HCT116 (cell line): Measurements from ENCODE around the gene SPATS1. TPM values are rescaled to one million over a fixed set of nuclear protein-coding genes. Genes with fewer than 3 reads are reported as not detected.

Experiments
- ATAC-seq: fragments of 200-7000 bp; cut with Tn5 transposase; 2 replicates; pipeline ENCODE4 v1.9.1; 2020; ENCODE audit warnings: mild to moderate bottlenecking, moderate library complexity
- BruUV-seq: library from RNA; stranded (reverse); fragments of 400-500 nt; replicated peaks from 2 replicates; lab custom pipeline; 2021; lab: Mats Ljungman, UMichigan
- CTCF ChIA-PET: fragments of 300-600 bp; sonication (Branson Sonifier 250); formaldehyde crosslinking; loops from one replicate; lab custom pipeline; 2021; ENCODE audit warnings: antibody characterized with exemption; lab: Charles Lee
- POLR2A ChIA-PET: fragments of 300-600, 350-600 bp; sonication (Branson Sonifier 250); formaldehyde crosslinking; loops from one replicate; lab custom pipeline; 2021; ENCODE audit warnings: antibody characterized with exemption; lab: Charles Lee
- RAD21 ChIA-PET, 2 experiments: fragments of 300-600 bp; sonication (Branson Sonifier 250); formaldehyde crosslinking; loops; one replicate each; lab custom pipeline; 2023; ENCODE audit warnings: low total read pairs in 2 of 2; ENCODE audit not compliant: uncharacterized antibody in 2 of 2, unreplicated experiment in 2 of 2, low non-redundant PET in 1 of 2; lab: Charles Lee
- DNase-seq: peaks from one replicate; pipeline ENCODE4 v3.0.0-alpha.2; 2010; ENCODE audit warnings: low read depth, low spot score
- H2AFZ ChIP-seq: fragments of 200-600 bp; shearing (Covaris generic), sonication (generic); 2 replicates; pipeline ENCODE4 v1.6.1; 2017; ENCODE audit warnings: low read depth, mixed run types, mixed read lengths, antibody characterized with exemption, low read length; ENCODE audit not compliant: poor library complexity, severe bottlenecking
- H3K27ac ChIP-seq: 2 replicates; pipeline ENCODE4 v1.5.1; 2012; ENCODE audit warnings: low read depth, low read length
- H3K27me3 ChIP-seq: fragments of 200-600 bp; sonication (generic); 2 replicates; pipeline ENCODE4 v1.6.1; 2016; ENCODE audit warnings: mixed run types, low read length, mixed read lengths; ENCODE audit not compliant: insufficient read depth
- H3K36me3 ChIP-seq, 2 experiments: fragments of 200-500 bp in 1 of 2; fragments of 200-600 bp in 1 of 2; sonication (Bioruptor generic) in 1 of 2; sonication (generic) in 1 of 2; 2 replicates each; pipeline versions ENCODE4 v1.5.1 to v1.6.1; 2014 to 2016; ENCODE audit warnings: low read length in 2 of 2, inconsistent platforms in 1 of 2, mixed read lengths in 1 of 2, mixed run types in 1 of 2; ENCODE audit not compliant: insufficient read depth in 2 of 2, control insufficient read depth in 1 of 2
- H3K4me1 ChIP-seq, 2 experiments: fragments of 200-600 bp in 1 of 2; sonication (generic) in 1 of 2; 2 replicates each; pipeline versions ENCODE4 v1.5.1 to v1.6.1; 2012 to 2017; ENCODE audit warnings: low read length in 2 of 2, inconsistent platforms in 1 of 2, mild to moderate bottlenecking in 1 of 2, mixed read lengths in 1 of 2, mixed run types in 1 of 2, moderate library complexity in 1 of 2; ENCODE audit not compliant: insufficient read depth in 2 of 2, control insufficient read depth in 1 of 2
- H3K4me2 ChIP-seq: fragments of 200-600 bp; sonication (generic); 2 replicates; pipeline ENCODE4 v1.6.1; 2017; ENCODE audit warnings: mixed run types, low read length, mixed read lengths
- H3K4me3 ChIP-seq, 2 experiments: fragments of 200-600 bp in 1 of 2; sonication (generic) in 1 of 2; replicated peaks in 1 of 2; 2 replicates each; pipeline ENCODE4 v1.5.1; 2011 to 2016; ENCODE audit warnings: low read length in 2 of 2, control low read depth in 1 of 2, low read depth in 1 of 2, mild to moderate bottlenecking in 1 of 2, mixed read lengths in 1 of 2, mixed run types in 1 of 2
- H3K79me2 ChIP-seq: fragments of 200-600 bp; sonication (generic); 2 replicates; pipeline ENCODE4 v1.6.1; 2017; ENCODE audit warnings: mild to moderate bottlenecking, mixed run types, low read length, moderate library complexity, mixed read lengths; ENCODE audit not compliant: insufficient read depth
- H3K9ac ChIP-seq: fragments of 200-600 bp; sonication (generic); 2 replicates; pipeline ENCODE4 v1.6.1; 2016; ENCODE audit warnings: low read length, mixed read lengths
- H3K9me2 ChIP-seq: fragments of 200-600 bp; sonication (generic), shearing (Covaris generic); 2 replicates; pipeline ENCODE4 v1.6.1; 2017; ENCODE audit warnings: mixed run types, mild to moderate bottlenecking, moderate library complexity; ENCODE audit not compliant: insufficient read depth
- H3K9me3 ChIP-seq, 2 experiments: fragments of 200-500 bp in 1 of 2; fragments of 200-600 bp in 1 of 2; sonication (Bioruptor generic) in 1 of 2; sonication (generic) in 1 of 2; 2 replicates each; pipeline ENCODE4 v1.6.1; 2014 to 2017; ENCODE audit warnings: low read length in 2 of 2, mixed read lengths in 2 of 2, inconsistent platforms in 1 of 2, low read depth in 1 of 2, mild to moderate bottlenecking in 1 of 2, mixed run types in 1 of 2, moderate library complexity in 1 of 2; ENCODE audit not compliant: control insufficient read depth in 1 of 2, insufficient read depth in 1 of 2
- H4K20me1 ChIP-seq: fragments of 200-600 bp; sonication (generic), shearing (Covaris generic); 2 replicates; pipeline ENCODE4 v1.6.1; 2017; ENCODE audit warnings: mixed run types, mild to moderate bottlenecking, moderate library complexity; ENCODE audit not compliant: insufficient read depth
- CEBPB ChIP-seq: IDR thresholded peaks from 2 replicates; pipeline ENCODE4 v1.6.1; 2012; ENCODE audit warnings: low read depth
- ELF1 ChIP-seq: IDR thresholded peaks from 2 replicates; pipeline ENCODE4 v1.6.1; 2012; ENCODE audit warnings: low read depth, borderline replicate concordance
- EZH2 ChIP-seq: fragments of 200-600 bp; sonication (generic); IDR thresholded peaks from 2 replicates; pipeline ENCODE4 v1.6.1; 2017; ENCODE audit warnings: antibody characterized with exemption, mixed run types
- JUND ChIP-seq: IDR thresholded peaks from 2 replicates; pipeline ENCODE4 v1.6.1; 2012
- POLR2AphosphoS5 ChIP-seq: IDR thresholded peaks from 2 replicates; pipeline ENCODE4 v1.6.1; 2011; ENCODE audit warnings: mild to moderate bottlenecking, low read depth, low read length, moderate library complexity
- RAD21 ChIP-seq: IDR thresholded peaks from 2 replicates; pipeline ENCODE4 v1.6.1; 2012; ENCODE audit warnings: low read depth, mild to moderate bottlenecking
- SIN3A ChIP-seq: IDR thresholded peaks from 2 replicates; pipeline ENCODE4 v1.6.1; 2012; ENCODE audit warnings: low read depth
- SP1 ChIP-seq: IDR thresholded peaks from 2 replicates; pipeline ENCODE4 v1.6.1; 2012; ENCODE audit warnings: low read depth
- TCF7L2 ChIP-seq: IDR thresholded peaks from 2 replicates; pipeline ENCODE4 v1.7.0; 2011; ENCODE audit warnings: borderline replicate concordance, inconsistent platforms; ENCODE audit not compliant: insufficient read depth, insufficient read length; ENCODE audit errors: extremely low read depth
- ZFX ChIP-seq: fragments of 450-650 bp; IDR thresholded peaks from 2 replicates; pipeline ENCODE4 v1.6.1; 2017
- ZNF274 ChIP-seq: fragments of 200-500 bp; sonication (Bioruptor generic); IDR thresholded peaks from 2 replicates; pipeline ENCODE4 v1.6.1; 2014; ENCODE audit warnings: mild to moderate bottlenecking, low read depth, low read length, inconsistent platforms
- intact Hi-C: fragments of 100-400 bp; cut with micrococcal nuclease; formaldehyde crosslinking; loops from 2 replicates; pipeline ENCODE4 v1.10.0; 2022
- total RNA-seq: library from RNA; stranded (reverse); gene quantifications from one replicate; pipeline ENCODE4 v1.2.1, GENCODE V29; 2021; ENCODE audit not compliant: unreplicated experiment
- TF ChIP-seq, protein P1 (sequence below): IDR thresholded peaks from 2 replicates; pipeline ENCODE4 v1.6.1; 2012; ENCODE audit warnings: low read depth
- TF ChIP-seq, protein P2 (sequence below), 3 experiments: fragments of 200-600 bp in 1 of 3; sonication (generic) in 1 of 3; IDR thresholded peaks in 2 of 3; conservative IDR thresholded peaks in 1 of 3; 2 replicates each; pipeline ENCODE4 v1.5.1; 2012 to 2017; ENCODE audit warnings: low read depth in 2 of 3, low read length in 2 of 3, antibody characterized with exemption in 1 of 3, borderline replicate concordance in 1 of 3, control low read depth in 1 of 3, mild to moderate bottlenecking in 1 of 3, mixed read lengths in 1 of 3, mixed run types in 1 of 3, moderate library complexity in 1 of 3; ENCODE audit not compliant: insufficient read depth in 1 of 3
- TF ChIP-seq, protein P3 (sequence below): IDR thresholded peaks from 2 replicates; pipeline ENCODE4 v1.6.1; 2011; ENCODE audit warnings: mild to moderate bottlenecking, low read length, moderate library complexity; ENCODE audit not compliant: insufficient replicate concordance; ENCODE audit errors: extremely low read depth

The SPATS1 gene
- total RNA-seq, 1 experiment from 2014 or later = not detected

- no peak for ATAC-seq
- TF ChIP-seq ZNF274 (no peak), JUND (no peak), ELF1 (no peak), SIN3A (no peak), POLR2AphosphoS5 (no peak), ZFX (no peak), CEBPB (no peak), TCF7L2 (no peak), SP1 (no peak), EZH2 (no peak), RAD21 (no peak)
- TF ChIP-seq, protein P1, sequence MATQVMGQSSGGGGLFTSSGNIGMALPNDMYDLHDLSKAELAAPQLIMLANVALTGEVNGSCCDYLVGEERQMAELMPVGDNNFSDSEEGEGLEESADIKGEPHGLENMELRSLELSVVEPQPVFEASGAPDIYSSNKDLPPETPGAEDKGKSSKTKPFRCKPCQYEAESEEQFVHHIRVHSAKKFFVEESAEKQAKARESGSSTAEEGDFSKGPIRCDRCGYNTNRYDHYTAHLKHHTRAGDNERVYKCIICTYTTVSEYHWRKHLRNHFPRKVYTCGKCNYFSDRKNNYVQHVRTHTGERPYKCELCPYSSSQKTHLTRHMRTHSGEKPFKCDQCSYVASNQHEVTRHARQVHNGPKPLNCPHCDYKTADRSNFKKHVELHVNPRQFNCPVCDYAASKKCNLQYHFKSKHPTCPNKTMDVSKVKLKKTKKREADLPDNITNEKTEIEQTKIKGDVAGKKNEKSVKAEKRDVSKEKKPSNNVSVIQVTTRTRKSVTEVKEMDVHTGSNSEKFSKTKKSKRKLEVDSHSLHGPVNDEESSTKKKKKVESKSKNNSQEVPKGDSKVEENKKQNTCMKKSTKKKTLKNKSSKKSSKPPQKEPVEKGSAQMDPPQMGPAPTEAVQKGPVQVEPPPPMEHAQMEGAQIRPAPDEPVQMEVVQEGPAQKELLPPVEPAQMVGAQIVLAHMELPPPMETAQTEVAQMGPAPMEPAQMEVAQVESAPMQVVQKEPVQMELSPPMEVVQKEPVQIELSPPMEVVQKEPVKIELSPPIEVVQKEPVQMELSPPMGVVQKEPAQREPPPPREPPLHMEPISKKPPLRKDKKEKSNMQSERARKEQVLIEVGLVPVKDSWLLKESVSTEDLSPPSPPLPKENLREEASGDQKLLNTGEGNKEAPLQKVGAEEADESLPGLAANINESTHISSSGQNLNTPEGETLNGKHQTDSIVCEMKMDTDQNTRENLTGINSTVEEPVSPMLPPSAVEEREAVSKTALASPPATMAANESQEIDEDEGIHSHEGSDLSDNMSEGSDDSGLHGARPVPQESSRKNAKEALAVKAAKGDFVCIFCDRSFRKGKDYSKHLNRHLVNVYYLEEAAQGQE = no peak
- TF ChIP-seq, protein P2, sequence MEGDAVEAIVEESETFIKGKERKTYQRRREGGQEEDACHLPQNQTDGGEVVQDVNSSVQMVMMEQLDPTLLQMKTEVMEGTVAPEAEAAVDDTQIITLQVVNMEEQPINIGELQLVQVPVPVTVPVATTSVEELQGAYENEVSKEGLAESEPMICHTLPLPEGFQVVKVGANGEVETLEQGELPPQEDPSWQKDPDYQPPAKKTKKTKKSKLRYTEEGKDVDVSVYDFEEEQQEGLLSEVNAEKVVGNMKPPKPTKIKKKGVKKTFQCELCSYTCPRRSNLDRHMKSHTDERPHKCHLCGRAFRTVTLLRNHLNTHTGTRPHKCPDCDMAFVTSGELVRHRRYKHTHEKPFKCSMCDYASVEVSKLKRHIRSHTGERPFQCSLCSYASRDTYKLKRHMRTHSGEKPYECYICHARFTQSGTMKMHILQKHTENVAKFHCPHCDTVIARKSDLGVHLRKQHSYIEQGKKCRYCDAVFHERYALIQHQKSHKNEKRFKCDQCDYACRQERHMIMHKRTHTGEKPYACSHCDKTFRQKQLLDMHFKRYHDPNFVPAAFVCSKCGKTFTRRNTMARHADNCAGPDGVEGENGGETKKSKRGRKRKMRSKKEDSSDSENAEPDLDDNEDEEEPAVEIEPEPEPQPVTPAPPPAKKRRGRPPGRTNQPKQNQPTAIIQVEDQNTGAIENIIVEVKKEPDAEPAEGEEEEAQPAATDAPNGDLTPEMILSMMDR (IDR thresholded peaks at IDR 0.05 in 2 of 3, conservative IDR thresholded peaks at IDR 0.05 in 1 of 3; ENCODE audit: borderline replicate concordance in 1 of 3, insufficient read depth in 1 of 3, low read depth in 2 of 3, low read length in 2 of 3) = no peak
- TF ChIP-seq, protein P3, sequence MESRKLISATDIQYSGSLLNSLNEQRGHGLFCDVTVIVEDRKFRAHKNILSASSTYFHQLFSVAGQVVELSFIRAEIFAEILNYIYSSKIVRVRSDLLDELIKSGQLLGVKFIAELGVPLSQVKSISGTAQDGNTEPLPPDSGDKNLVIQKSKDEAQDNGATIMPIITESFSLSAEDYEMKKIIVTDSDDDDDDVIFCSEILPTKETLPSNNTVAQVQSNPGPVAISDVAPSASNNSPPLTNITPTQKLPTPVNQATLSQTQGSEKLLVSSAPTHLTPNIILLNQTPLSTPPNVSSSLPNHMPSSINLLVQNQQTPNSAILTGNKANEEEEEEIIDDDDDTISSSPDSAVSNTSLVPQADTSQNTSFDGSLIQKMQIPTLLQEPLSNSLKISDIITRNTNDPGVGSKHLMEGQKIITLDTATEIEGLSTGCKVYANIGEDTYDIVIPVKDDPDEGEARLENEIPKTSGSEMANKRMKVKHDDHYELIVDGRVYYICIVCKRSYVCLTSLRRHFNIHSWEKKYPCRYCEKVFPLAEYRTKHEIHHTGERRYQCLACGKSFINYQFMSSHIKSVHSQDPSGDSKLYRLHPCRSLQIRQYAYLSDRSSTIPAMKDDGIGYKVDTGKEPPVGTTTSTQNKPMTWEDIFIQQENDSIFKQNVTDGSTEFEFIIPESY = no peak
- TF ChIP-seq, all 23 proteins: peak for 0
- Histone ChIP-seq H4K20me1 (no peaks in the 10 kb centered on the region), H3K9ac (no peak overlapping the region), H3K9me3 (no peaks in the 10 kb centered on the region), H3K79me2 (peaks cover 19% of the 10 kb centered on the region), H3K4me2 (no peak overlapping the region), H3K27me3 (no peaks in the 10 kb centered on the region), H3K36me3 (peaks cover 26 to 37% of the 10 kb centered on the region in 2 experiments; a peak in 3 of 4 replicates), H2AFZ (no peak overlapping the region), H3K27ac (no peak overlapping the region), H3K4me3 (no peak overlapping the region), H3K9me2 (no peaks in the 10 kb centered on the region), H3K4me1 (peaks cover 6 to 16% of the 10 kb centered on the region in 2 experiments)
- RAD21 ChIA-PET = no interaction called here
- CTCF ChIA-PET = no interaction called here
- no peak for DNase-seq
- intact Hi-C loops = no loop called here
- POLR2A ChIA-PET = no interaction called here
- no TSS peak for BruUV-seq
Measured at GRCh38 chr6:44311304-44311703, 31.1 kb upstream of the SPATS1 start.
